Panc1 (cell line): ENCODE measurements around the gene EFR3B. TPM values are rescaled to one million over a fixed set of nuclear protein-coding genes. Genes with fewer than 3 reads are reported as not detected.

Experiments
- ATAC-seq: fragments of 200-7000 bp; cut with Tn5 transposase; 2 replicates; pipeline ENCODE4 v1.9.1; 2020; ENCODE audit warnings: mild to moderate bottlenecking, moderate library complexity
- BruUV-seq: library from RNA; stranded (reverse); fragments of 400-500 nt; replicated peaks from 2 replicates; lab custom pipeline; 2021; lab: Mats Ljungman, UMichigan
- CTCF ChIA-PET: fragments of 300-600 bp; sonication (Branson Sonifier 250); formaldehyde crosslinking; loops from one replicate; lab custom pipeline; 2022; ENCODE audit warnings: antibody characterized with exemption; lab: Charles Lee
- POLR2A ChIA-PET: fragments of 300-600 bp; sonication (Branson Sonifier 250); formaldehyde crosslinking; loops from one replicate; lab custom pipeline; 2022; ENCODE audit warnings: antibody characterized with exemption; lab: Charles Lee
- DNase-seq: peaks from one replicate; pipeline ENCODE4 v3.0.0-alpha.2; 2010; ENCODE audit warnings: low read depth, low spot score
- H3K27ac ChIP-seq: 2 replicates; pipeline ENCODE4 v1.5.1; 2011; ENCODE audit warnings: mild to moderate bottlenecking, low read length, inconsistent platforms
- H3K27me3 ChIP-seq: fragments of 200-500 bp; sonication (Bioruptor generic); 2 replicates; pipeline ENCODE4 v1.6.0; 2014; ENCODE audit warnings: low read length, inconsistent platforms; ENCODE audit not compliant: control insufficient read depth, insufficient read depth
- H3K36me3 ChIP-seq: fragments of 200-500 bp; sonication (Bioruptor generic); 2 replicates; pipeline ENCODE4 v1.5.1; 2014; ENCODE audit warnings: inconsistent platforms, mild to moderate bottlenecking, low read length, moderate library complexity; ENCODE audit not compliant: control insufficient read depth, insufficient read depth
- H3K4me1 ChIP-seq: 2 replicates; pipeline ENCODE4 v1.5.1; 2011; ENCODE audit warnings: inconsistent platforms, mild to moderate bottlenecking, low read length, moderate library complexity; ENCODE audit not compliant: control insufficient read depth, insufficient read depth
- H3K4me3 ChIP-seq, 2 experiments: 2 replicates each; pipeline ENCODE4 v1.5.1; 2011 to 2012; ENCODE audit warnings: low read depth in 2 of 2, low read length in 2 of 2, mild to moderate bottlenecking in 2 of 2, inconsistent platforms in 1 of 2, moderate library complexity in 1 of 2
- H3K9me3 ChIP-seq: fragments of 200-500 bp; sonication (Bioruptor generic); 2 replicates; pipeline ENCODE4 v1.5.1; 2014; ENCODE audit warnings: low read depth, mild to moderate bottlenecking, inconsistent platforms, low read length, moderate library complexity; ENCODE audit not compliant: control insufficient read depth, insufficient read depth
- POLR2AphosphoS5 ChIP-seq: IDR thresholded peaks from 2 replicates; pipeline ENCODE4 v1.6.1; 2012; ENCODE audit warnings: mild to moderate bottlenecking, low read depth, low read length, moderate library complexity
- SIN3A ChIP-seq: IDR thresholded peaks from 2 replicates; pipeline ENCODE4 v1.6.1; 2012; ENCODE audit warnings: low read depth, mild to moderate bottlenecking, low read length, moderate library complexity, borderline replicate concordance; ENCODE audit not compliant: insufficient read depth
- TCF7L2 ChIP-seq: IDR thresholded peaks from 2 replicates; pipeline ENCODE4 v1.6.1; 2011; ENCODE audit warnings: mild to moderate bottlenecking, low read depth, low read length, inconsistent platforms
- in situ Hi-C: cut with HindIII; loops from 2 replicates; pipeline ENCODE4 v1.10.0; 2016; ENCODE audit warnings: low sequenced_read_pairs, low pct_unique_long_range_greater_than_20kb
- intact Hi-C: fragments of 100-400 bp; cut with micrococcal nuclease; formaldehyde crosslinking; loops from one replicate; pipeline ENCODE4 v1.10.0; 2022; ENCODE audit not compliant: unreplicated experiment
- total RNA-seq: library from RNA; stranded (reverse); gene quantifications from one replicate; pipeline ENCODE4 v1.2.1, GENCODE V29; 2021; ENCODE audit not compliant: unreplicated experiment
- TF ChIP-seq, protein P1 (sequence below): fragments of 450-650 bp; IDR thresholded peaks from 2 replicates; pipeline ENCODE4 v1.5.1; 2017; ENCODE audit warnings: mild to moderate bottlenecking
- TF ChIP-seq, protein P2 (sequence below), 2 experiments: IDR thresholded peaks; 2 replicates each; pipeline ENCODE4 v1.6.1; 2011 to 2012; ENCODE audit warnings: low read depth in 2 of 2, control low read depth in 1 of 2, low read length in 1 of 2, mild to moderate bottlenecking in 1 of 2, moderate library complexity in 1 of 2; ENCODE audit not compliant: insufficient read depth in 1 of 2

Gene EFR3B
- total RNA-seq, 1 experiment from 2014 or later: 8.9 TPM

DNA sequence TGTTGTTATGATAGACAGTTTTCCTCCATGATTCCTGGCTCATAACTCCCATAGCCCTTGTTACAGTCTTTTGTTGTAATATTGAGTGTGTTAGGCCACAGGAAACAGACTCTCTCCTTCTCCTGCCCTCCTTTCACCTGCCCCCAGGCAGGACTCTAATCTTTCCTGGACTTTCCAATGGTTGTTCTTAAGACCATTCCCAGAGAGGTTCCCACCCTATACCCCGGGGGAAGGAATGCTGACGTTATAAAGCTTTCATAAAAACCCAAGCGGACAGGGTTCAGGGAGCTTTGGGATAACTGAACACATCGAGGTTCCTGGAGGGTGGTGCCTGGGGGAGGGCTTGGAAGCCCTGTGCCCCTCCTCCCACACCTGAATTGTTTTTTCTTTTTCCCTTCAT, 2.8 kb upstream of the EFR3B start:
- Histone ChIP-seq H3K4me3 (no peak overlapping the region), H3K36me3 (no peaks in the 10 kb centered on the region; the same call in 1 of the 2 replicates), H3K9me3 (no peaks in the 10 kb centered on the region), H3K27ac (no peak overlapping the region), H3K4me1 (peaks cover 14% of the 10 kb centered on the region), H3K27me3 (no peaks in the 10 kb centered on the region)
- in situ Hi-C loops (no loop called here), intact Hi-C loops (no loop called here)
- TF ChIP-seq POLR2AphosphoS5: no peak
- TF ChIP-seq, protein P1, sequence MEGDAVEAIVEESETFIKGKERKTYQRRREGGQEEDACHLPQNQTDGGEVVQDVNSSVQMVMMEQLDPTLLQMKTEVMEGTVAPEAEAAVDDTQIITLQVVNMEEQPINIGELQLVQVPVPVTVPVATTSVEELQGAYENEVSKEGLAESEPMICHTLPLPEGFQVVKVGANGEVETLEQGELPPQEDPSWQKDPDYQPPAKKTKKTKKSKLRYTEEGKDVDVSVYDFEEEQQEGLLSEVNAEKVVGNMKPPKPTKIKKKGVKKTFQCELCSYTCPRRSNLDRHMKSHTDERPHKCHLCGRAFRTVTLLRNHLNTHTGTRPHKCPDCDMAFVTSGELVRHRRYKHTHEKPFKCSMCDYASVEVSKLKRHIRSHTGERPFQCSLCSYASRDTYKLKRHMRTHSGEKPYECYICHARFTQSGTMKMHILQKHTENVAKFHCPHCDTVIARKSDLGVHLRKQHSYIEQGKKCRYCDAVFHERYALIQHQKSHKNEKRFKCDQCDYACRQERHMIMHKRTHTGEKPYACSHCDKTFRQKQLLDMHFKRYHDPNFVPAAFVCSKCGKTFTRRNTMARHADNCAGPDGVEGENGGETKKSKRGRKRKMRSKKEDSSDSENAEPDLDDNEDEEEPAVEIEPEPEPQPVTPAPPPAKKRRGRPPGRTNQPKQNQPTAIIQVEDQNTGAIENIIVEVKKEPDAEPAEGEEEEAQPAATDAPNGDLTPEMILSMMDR: no peak
- TF ChIP-seq, protein P2, sequence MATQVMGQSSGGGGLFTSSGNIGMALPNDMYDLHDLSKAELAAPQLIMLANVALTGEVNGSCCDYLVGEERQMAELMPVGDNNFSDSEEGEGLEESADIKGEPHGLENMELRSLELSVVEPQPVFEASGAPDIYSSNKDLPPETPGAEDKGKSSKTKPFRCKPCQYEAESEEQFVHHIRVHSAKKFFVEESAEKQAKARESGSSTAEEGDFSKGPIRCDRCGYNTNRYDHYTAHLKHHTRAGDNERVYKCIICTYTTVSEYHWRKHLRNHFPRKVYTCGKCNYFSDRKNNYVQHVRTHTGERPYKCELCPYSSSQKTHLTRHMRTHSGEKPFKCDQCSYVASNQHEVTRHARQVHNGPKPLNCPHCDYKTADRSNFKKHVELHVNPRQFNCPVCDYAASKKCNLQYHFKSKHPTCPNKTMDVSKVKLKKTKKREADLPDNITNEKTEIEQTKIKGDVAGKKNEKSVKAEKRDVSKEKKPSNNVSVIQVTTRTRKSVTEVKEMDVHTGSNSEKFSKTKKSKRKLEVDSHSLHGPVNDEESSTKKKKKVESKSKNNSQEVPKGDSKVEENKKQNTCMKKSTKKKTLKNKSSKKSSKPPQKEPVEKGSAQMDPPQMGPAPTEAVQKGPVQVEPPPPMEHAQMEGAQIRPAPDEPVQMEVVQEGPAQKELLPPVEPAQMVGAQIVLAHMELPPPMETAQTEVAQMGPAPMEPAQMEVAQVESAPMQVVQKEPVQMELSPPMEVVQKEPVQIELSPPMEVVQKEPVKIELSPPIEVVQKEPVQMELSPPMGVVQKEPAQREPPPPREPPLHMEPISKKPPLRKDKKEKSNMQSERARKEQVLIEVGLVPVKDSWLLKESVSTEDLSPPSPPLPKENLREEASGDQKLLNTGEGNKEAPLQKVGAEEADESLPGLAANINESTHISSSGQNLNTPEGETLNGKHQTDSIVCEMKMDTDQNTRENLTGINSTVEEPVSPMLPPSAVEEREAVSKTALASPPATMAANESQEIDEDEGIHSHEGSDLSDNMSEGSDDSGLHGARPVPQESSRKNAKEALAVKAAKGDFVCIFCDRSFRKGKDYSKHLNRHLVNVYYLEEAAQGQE (IDR thresholded peaks at IDR 0.05; ENCODE audit: insufficient read depth in 1 of 2, low read depth in 2 of 2, low read length in 1 of 2): no peak
- TF ChIP-seq SIN3A: no peak
- POLR2A ChIA-PET: no interaction called here
- CTCF ChIA-PET: no interaction called here
- DNase-seq (no peak), ATAC-seq (no peak)
- no TSS peak for BruUV-seq

DNA sequence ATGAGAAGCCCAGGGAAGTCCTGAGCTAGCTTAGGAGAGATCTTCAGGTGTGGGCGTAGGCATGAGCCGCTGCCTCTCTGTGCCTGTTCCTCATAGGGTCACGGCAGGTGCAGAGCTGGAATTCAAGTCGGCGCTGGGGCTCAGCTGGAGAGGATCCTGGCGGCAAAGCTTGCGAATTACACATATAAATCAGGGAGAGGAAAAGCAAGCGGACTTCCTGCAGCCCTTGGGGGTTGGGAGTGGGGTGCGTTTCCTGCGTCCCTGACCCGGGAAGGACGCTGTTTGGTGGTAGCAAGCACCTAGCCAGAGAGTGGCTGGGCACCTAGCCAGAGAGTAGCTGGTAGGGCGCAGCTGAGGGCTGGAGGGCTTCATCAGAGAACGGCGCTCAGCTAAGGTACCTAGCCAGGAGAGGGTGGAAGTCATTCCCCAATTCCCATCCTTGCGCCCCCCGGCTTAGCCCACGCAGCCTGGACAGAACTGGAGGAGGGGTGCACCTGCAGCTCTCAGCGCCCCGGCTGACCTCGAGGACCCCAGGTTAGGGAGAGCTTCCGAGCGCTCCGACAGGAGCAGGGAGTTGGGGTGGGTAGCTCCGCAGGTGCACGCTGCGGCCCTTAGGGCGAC, 459 bp upstream of the EFR3B start:
- DNase-seq (peak; percentile 27), ATAC-seq (peak; percentile 55)
- ChIA-PET POLR2A (interaction anchor here (0.6 kb wide), 1 partner anchor 87 kb away, joined by 8 read pairs; no protein-coding TSS in a partner anchor), CTCF (interaction anchor here (0.9 to 1.2 kb wide), 3 partner anchors 10 to 66 kb away, joined by 3 to 5 read pairs (median 4); no protein-coding TSS in a partner anchor)
- in situ Hi-C loops: no loop called here
- H3K4me1 ChIP-seq: peaks cover 21% of the 10 kb centered on the region
- H3K27me3 ChIP-seq: no peaks in the 10 kb centered on the region
- H3K36me3 ChIP-seq: no peaks in the 10 kb centered on the region; the same call in 1 of the 2 replicates
- TF ChIP-seq TCF7L2 (no peak), POLR2AphosphoS5 (no peak), SIN3A (no peak)
- TF ChIP-seq, protein P1: no peak
- TF ChIP-seq, protein P2 (IDR thresholded peaks at IDR 0.05; ENCODE audit: insufficient read depth in 1 of 2, low read depth in 2 of 2, low read length in 1 of 2): no peak
- no TSS peak for BruUV-seq
- no peaks in the 10 kb centered on the region for H3K9me3 ChIP-seq
- 0 out of 2 replicates have a peak overlapping the region, but pooled peaks have one; percentile 17 for H3K27ac ChIP-seq
- H3K4me3 ChIP-seq: peak overlapping the region; percentile 78 to 79
- intact Hi-C loops: no loop called here
